DMS114 treated with DMSO at 0.1 percent for 48 hours (cell line): ENCODE results near the gene EP400.

Experiments used
- DNase-seq: peaks from one replicate; lab custom pipeline; 2025; ENCODE audit not compliant: unreplicated experiment; lab: John Stamatoyannopoulos, UW

The EP400 gene

DNA sequence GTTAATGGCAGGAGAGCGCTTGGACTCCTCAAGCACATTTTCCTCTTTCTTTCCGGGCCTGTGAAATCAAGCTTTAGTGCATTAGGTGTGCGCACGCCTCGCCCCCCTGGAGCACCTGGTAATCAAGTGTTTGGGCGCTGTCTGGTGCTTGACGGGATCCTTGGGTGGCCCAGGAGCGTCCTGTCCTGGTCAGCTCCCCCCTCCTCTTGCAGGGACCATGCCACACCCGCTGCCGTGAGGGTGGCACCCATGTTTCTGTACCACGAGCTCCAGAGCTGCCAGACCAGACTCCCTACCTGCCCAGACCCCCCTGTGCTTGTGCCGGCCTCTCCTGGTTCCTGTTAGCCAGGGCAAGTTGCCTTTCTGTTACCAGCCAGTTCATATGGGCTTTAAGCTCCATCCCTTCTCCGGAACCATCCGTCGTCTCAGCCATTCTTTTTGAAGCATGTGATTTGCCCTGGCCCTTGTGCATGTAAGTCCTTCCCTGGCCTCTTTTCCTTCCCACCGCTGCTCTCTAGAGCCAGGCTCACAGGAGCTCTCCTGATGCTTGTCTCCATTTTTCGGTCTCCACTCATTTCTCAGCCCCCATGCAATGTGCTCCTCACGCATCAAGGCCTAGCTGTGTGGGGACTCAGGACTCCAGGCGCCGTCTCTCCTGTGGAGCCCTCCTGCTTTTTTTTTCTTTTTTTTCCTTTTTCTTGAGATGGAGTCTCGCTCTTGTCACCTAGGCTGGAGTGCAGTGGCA lies 66.1 kb downstream of the EP400 start:
- DNase-seq: no peak

GRCh38 chr12:132018193-132018916 lies 68.6 kb downstream of the EP400 start:
- no peak for DNase-seq

- no peak for DNase-seq
Measured at GRCh38 chr12:132019891-132020290, 70.1 kb downstream of the EP400 start.

- DNase-seq: no peak
Measured at GRCh38 chr12:132020292-132020691, 70.5 kb downstream of the EP400 start.

DNA sequence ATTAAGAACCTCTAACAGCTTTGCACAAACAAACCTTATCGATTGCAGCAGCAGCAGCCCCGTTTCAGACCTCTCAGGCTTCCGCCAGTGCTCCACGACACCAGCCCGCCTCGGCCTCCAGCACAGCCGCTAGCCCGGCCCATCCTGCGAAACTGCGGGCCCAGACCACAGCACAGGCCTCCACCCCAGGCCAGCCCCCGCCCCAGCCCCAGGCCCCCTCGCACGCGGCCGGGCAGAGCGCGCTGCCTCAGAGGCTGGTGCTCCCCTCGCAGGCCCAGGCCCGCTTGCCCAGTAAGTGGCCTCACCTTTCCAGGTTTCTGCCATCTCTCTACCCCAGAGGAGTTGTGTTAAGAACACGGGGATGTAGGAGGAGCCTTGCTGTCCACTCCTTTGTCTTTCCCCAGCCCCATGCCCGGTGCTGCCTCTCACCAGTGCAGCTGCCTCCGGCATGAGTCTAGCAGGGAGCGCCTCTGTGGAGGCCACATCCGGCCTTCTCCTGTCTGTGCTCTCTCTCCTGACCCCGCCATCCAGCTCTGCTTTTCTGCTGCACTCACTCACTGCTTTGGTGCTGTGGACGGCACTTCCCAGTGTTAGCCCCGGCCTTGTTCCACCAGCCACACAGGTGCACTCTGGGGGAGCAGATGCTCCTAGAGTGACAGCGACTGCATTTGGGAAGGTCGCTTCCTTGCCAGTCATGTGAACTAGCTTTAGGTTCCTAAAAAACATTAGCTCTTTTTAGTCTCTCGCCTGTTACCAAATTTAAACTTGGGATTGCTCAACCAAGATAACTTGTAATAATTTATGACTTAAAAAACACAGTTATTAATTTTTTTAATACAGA lies 71.5 kb downstream of the EP400 start:
- no peak for DNase-seq

DNA sequence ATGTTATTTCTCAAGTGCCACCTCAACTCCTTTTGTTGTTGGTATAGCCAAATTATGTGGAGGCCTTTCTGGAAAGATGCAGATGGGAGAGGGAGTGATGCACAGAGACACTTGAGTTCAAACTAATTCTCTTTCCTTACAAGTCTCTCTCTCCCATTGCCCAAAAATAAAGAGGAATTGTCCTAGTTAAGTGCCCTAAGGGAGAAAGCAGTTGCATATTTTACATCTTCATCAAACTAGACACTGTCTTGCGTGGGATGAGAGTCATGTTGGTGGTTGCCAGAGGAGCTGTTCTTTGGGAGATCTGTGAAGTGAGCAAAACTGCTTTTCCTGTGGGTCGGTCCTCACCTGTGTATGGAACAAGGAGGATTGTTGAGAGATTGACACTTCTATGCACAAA lies 72.2 kb downstream of the EP400 start:
- no peak for DNase-seq

- DNase-seq: no peak
Measured at GRCh38 chr12:132023658-132024057, 73.9 kb downstream of the EP400 start.

DNA sequence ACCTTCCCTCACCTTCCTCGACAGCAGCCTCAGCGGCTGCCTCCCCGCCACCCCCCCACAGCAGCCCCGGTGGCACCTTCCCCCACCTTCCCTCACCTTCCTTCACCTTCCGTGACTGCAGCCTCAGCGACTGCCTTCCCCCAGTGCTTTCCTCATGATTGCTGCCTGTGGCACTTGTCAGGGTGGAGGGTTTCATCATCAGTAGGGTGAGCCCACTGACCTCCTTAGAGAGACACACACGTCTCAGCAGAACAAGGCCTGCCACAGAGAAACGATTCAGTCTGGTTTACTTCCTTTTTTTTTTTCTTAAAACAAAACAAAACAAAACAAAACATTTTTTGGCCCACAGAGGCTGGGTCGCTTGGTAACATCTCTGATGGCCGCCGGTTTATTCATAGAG lies 75.0 kb downstream of the EP400 start:
- DNase-seq: no peak

DNA sequence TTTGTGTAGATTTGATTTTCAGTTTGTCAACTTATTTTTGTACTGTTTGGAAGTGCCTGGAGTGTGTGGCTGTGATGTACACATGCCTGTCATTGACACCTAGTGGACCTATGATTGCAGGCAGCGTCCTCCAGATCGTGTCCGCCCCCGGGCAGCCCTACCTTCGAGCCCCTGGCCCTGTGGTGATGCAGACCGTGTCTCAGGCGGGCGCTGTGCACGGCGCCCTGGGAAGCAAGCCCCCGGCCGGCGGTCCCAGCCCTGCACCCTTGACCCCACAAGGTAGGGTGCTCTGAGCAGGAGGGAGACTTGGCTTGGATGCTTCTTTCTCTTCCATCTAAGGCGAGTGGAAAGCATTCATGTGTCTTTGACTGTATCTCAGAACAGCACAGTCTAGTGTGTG lies 75.8 kb downstream of the EP400 start:
- DNase-seq: no peak

GRCh38 chr12:132026061-132026795 lies 76.5 kb downstream of the EP400 start:
- no peak for DNase-seq

DNA sequence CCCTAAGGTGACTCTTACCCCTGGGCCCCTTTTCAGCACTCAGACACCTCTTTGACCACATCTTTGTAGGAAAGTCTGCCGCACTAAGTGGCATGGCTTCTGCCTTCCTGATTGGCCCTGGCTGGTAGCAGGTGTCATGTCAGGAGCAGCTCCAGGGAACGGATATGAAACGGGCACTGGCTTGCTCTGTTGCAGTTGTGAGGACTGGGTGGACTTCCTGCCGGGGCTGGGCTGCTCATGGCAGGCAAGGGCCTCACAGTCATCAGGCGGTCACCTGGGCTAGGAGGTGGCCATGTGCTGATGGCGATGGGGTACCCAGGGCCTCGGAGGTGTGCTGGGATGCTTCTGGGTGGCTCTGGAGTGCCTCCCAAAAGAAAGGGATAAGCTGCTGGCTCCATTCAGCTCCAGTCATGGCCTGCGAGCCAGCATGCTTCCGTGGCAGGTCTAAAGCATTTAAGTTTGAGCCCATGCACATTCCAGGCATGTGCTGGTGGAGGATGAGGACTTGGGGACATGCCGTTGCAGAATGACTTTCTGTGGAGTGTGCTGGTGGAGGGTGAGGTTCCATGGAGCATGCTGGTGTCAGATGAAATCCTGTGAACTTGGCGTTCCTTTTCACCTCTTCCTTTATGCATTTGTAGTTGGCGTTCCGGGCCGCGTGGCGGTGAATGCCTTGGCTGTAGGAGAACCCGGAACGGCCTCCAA lies 77.2 kb downstream of the EP400 start:
- DNase-seq: no peak

DNA sequence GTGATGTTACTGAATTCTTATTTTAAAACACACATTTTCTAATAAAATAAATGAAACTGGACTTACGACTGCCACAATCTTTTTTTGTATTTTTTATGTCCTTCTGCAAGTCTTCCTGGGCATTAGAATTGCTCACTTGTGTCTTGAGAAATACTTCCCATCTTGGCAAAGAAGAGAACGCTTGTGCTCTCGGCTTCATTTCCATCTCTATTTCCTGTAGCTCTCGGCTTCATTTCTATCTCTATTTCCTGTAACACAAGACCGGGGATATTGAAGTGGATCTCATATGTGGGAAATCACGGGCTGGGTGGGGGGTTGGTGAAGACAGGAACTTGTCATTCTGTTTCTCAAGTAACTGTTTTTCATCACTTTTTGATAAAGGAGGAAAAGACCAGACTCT lies 77.9 kb downstream of the EP400 start:
- no peak for DNase-seq

DNA sequence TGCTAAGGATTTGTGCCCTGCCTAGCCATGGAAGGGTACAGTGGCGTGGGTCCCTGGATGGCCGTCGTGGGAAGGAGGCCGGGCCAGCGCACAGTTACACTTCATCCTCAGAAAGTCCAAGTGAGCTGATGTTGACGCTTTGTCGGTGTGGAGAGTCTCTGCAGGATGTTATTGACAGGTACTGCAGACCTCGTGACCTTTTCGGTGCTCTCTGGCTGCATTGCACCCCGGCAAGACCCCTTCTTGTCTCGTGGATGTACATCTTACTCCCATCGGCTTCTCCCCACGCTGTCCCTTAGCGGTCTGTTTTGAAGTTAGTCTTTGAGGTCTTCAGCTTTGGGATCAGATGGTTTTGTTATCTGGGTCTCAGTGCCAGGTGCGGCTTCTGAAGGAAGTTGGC lies 78.4 kb downstream of the EP400 start:
- no peak for DNase-seq

DNA sequence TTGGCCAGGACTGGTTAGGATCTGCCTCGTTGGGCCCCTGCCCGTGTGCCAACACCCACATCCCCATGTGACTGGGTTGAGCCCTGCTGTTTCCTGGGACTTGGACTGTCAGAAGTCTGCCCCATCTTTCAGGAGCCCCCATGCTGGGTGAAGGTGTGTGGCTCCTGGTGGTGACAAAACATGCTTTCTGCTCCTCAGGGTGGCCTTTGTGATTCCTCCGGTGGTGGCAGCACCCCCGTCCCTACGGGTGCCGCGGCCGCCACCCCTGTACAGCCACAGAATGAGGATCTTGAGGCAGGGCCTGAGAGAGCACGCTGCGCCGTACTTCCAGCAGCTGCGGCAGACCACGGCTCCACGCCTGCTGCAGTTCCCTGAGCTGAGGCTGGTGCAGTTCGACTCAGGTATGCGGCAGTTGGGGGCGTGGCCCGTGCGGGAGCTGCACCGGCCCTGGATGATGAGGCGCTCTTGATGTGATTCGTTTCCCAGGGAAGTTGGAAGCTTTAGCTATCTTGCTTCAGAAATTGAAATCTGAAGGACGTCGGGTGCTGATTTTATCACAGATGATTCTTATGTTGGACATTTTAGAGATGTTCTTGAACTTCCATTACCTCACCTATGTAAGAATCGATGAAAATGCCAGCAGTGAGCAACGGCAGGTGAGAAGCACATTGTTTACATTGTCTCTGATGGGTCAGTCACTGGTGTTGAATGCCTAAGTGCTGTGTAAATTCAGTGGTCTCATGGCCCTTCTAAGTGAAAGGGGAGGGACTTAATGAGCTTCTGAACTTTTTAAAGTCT lies 80.0 kb downstream of the EP400 start:
- no peak for DNase-seq

DNA sequence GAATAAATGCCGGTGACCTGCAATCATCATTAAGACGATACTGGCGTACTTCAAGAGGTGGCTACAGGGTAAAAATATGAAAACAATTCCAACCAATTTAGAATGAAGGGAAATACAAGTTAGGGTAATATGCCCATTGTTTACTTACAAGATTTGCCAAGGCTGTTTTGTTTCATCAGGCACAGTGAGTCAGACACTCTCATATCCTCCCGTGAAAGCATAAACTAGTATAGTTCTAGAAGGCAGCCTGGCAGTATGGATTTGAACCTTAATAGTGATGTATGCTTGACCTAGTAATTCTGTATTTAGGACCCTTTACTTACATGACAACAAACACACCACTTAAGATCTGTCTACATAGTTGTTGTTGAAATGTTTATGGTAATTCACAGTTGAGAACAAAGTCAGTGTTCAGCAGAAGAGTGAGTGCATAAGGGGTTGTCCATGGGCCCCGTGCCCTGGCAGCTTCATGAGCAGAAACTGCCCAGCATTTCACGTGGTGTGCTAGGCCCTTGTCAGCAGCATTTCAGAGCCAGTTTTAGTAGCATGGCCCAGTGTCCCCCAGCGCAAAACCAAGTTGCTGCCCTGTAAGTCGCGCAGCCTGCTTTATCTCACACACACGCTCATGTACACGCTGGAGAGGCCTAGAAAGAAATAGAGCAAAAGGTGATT lies 80.8 kb downstream of the EP400 start:
- DNase-seq: no peak

DNA sequence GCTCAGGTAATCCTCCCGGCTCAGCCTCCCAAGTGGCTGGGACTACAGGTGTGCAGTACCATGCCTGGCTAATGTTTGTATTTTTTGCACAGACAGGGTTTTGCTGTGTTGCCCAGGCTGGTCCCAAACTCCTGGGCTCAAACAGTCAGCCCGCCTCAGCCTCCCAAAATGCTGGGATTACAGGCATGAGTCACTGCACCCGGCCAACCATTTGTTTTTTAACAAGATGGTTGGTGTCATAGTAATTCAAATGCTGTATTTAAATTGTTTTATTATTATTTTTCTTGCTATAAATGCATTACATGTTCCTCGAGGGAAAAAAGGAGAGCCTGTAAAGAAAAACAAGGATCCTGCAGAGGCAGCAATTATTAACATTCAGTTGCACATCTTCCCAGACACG lies 83.9 kb downstream of the EP400 start:
- DNase-seq: no peak

GRCh38 chr12:132036063-132036683 lies 86.4 kb downstream of the EP400 start:
- no peak for DNase-seq

GRCh38 chr12:132040906-132041606 lies 91.3 kb downstream of the EP400 start:
- DNase-seq: no peak
